HG03432 (cell line): ENCODE results near the gene PGS1.

Experiments
- ATAC-seq: cut with Tn5 transposase; IDR thresholded peaks from one replicate; pipeline ENCODE4 v1.9.1; 2021; ENCODE audit warnings: mild to moderate bottlenecking, moderate library complexity; ENCODE audit not compliant: unreplicated experiment

Gene PGS1

GRCh38 chr17:78362671-78363070, 15.8 kb upstream of the PGS1 start:
- ATAC-seq, result no peak

DNA sequence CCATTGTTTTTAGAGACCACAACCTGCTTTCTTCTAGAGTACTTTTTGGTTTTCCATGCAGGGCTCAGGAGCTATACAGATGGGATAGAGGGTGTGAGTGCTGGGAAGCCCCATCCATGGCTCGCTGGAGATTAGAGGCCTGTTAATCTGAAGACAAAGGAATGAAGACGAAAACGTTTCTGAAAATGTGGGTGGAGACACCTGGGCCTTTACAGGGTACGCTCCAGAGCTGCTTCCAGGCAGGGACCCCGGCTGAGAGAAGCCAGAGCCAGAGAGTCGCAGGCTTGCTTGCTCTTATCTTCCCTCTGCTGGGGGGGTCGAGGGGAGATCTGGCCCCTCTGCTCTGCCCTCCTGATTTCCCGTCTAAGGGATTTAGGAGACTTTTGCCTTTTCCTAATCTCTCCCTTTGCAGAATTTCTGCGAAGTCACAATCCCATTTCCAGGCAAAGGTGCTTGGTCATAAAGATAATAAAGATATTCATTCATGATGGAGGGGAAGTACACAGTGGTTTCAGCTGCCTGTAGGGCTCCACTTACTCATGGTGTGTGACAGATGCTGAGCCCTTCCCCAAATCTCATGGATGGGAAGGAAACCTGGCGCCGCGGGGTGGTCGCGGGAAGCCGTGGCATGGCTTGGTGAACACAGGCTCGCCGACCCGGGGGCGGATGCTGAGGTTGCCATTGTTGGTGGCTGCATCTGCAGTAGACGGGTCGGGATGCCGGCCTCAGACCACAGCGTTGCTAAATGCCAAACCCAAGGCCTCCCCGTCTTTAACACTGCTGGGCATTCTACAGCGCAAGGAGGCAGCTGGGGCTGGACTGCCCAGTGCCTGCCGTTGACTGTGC, 13.8 kb upstream of the PGS1 start:
- ATAC-seq, result no peak

DNA sequence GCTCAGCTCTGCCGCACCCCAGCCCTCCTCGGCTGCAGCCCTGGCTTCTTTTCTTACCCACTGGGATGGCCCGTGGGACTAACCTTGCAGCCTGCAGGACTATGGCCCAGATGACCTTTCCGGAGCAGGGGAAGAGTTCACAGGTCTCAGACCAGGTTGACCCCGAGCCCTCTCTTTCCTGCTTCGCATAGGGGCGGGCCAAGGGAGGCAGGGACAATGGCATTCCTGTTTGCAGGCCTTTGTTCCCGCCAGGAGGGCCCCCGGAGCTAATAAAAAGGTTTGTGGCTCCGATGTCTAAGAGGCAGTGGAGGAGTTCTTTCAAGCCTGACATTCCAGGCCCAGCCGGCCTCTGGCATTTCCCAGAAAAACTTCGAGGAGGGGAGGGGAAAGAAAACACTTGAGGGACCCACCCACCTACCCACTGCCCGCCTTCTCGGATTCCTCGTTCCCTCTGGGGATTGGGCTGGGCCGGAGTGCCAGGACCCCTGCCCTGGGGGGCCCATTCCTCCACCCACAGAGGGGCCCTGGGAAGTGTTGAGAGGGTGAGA, 12.8 kb upstream of the PGS1 start:
- ATAC-seq, result no peak

- no peak for ATAC-seq
Measured at GRCh38 chr17:78366109-78366848, 12.2 kb upstream of the PGS1 start.

GRCh38 chr17:78367193-78367592, 11.3 kb upstream of the PGS1 start:
- ATAC-seq, result no peak

GRCh38 chr17:78368348-78368747, 10.1 kb upstream of the PGS1 start:
- ATAC-seq, result no peak

DNA sequence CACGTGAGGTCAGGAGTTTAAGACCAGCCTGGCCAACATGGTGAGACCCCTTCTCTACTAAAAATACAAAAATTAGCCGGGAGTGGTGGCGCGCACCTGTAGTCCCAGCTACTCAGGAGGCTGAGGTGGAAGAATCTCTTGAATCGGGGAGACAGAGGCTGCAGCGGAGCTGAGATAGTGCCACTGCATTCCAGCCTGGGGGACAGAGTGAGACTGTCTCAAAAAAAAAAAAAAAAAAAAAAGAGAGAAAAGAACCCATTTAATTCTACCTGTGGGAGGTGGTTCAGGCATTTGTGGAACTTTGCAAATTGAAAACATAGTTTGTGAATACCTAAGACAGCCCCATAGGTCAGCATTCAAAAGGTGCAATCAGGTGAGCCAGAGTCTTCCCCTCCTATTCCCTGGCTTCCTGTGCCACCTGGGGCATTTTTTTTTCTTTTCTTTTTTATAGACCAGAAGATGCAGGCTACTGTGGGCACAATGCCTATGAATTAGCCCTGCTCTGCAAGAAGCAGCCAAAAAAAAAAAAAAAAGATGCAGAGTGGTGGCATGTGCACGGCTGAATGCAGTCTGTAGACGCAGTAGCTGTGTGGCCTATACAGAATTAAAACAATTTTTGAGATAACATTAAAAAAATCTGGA, 9.5 kb upstream of the PGS1 start:
- ATAC-seq, result no peak

DNA sequence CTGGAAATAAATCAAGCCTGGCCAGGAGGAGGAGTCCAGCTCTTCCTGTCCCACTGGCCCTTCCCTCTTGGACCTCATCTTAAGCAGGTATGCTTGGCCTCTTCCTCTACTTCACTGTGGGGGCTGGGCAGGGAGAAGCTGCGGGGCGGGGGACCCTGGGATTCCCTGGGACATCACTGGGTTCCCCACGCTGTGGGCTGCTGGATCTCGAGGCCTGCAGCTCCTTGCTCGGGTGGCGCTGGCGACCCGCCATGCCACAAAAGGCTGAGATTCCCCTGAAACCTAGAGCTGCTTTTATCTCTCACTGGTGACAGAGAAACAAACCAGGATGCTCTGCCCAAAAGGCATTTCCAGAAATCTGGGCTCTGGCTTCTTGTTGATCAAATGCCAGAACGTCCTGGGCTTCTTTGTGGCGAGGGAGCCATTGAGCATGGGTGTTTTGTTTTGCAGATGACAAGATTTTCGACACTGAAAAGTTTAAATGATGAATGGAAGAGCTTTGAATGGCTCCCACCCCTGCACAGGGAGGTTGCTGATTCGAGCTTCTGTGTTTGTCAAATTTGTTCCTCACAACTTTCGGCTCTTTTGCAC, 8.6 kb upstream of the PGS1 start:
- ATAC-seq, result no peak

GRCh38 chr17:78371056-78371455, 7.4 kb upstream of the PGS1 start:
- no peak for ATAC-seq

- no peak for ATAC-seq
Measured at GRCh38 chr17:78372841-78373240, 5.6 kb upstream of the PGS1 start.

- no peak for ATAC-seq
Measured at GRCh38 chr17:78374189-78374588, 4.3 kb upstream of the PGS1 start.

DNA sequence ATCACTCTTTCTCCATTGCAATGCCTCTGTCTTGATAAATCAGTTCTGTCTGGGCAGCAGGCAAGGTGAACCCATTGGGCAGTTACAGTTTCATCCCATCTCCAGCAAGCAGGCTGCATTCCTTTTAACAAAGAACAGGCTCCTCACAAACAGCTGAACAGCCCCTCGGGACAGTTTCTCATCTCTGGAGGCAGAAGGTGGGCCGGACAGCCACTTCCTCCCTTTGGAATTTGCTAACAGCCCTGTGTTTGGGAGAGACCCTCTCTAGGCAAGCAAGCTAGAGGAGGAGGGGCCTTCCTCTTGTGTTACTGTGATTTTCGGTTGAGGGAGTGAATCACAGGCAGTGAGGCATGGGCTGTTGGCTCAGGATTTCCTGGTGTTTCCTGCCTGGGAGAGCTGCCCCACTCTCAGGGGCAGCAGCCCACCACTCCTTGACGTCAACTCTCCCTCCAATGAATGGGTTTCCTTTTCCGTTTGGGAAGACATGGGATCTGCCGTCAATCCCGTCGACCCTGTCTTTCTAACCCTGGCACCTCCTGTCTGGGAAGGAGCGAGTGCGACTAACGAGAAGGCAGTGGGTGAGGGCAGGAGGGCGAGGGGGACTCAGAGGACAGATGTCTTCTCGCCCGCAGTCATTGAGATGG, 3.7 kb upstream of the PGS1 start:
- no peak for ATAC-seq

- no peak for ATAC-seq
Measured at GRCh38 chr17:78375401-78376151, 2.9 kb upstream of the PGS1 start.

- ATAC-seq, result no peak
Measured at GRCh38 chr17:78376161-78376560, 2.3 kb upstream of the PGS1 start.

DNA sequence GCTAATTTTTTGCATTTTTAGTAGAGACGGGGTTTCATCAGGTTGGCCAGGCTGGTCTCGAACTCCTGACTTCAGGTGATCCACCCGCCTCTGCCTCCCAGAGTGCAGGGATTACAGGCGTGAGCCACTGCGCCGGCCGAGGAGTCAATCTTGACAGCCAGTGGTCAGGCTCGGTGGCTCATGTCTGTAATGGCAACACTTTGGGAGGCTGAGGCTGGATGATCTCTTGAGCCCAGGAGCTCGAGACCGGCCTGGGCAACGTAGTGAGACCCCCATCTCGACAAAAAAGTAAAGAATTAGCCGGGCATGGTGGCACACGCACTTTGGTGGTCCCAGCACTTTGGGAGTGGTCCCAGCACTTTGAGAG, 608 bp upstream of the PGS1 start:
- no peak for ATAC-seq

DNA sequence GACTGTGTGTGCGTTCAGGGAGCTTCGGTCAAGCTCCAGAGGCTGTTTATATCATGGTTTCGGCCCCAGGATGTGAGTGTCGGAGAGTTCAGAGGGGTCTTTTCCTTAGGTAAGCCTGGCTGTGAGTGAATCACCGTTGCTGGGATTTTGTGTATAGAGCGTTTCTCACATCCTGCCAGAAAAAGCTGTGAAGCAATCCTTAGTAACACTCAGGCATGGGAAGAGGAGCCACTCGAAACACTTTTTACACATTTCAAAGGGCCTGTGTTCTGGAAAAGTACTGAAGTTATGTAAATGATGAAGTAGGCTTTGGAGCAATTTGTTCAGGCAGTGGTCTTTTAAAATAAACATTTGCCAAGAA, 662 bp downstream of the PGS1 start:
- ATAC-seq, result no peak

DNA sequence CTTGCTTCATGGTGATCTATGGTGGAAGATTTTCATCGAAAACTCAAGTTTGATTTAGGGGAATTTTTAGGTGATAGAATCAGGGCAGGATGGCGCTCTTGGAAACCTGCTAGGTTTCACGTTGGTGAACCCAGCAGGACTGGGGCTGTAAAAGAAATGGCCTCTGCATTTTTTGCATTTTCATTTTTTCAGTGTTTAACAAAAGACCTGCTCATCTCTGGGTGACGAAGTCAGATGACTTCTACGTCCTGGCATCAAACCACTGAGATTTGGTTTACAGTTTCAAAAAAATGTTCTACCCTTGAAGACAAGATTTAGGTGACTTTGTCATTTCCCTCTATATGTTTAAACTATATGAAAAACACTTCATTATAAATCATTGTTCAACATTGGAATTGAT, 1.9 kb downstream of the PGS1 start:
- no peak for ATAC-seq

DNA sequence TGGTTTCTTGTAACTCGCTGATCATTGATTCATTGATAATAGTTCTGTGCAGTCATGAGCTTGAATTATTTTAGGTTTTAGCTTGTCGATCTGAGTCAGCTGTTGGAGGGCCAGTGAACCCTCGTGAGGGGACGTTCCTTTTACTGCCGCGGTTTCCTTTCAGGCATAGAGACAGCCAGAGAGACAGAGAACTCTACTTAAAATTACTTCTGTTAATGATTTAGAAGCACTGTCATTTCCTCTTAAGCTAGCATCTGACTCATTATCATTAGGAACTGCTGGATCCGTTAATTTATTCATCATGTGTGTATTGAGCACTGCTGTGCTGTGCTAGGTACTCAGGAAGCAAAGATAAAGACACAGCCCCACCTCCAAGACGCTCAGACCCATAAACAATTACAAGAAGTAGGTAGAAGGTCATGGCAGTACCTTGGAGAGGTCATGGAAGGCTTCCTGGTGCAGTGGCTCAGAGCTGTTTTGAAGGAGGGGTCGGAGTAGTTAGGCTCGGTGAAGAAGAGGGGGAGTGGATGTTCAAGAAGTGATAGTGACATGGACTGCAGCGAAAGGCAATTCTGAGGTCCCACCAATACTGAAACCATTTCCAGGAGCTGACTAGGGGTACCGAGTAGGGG, 3.3 kb downstream of the PGS1 start:
- no peak for ATAC-seq

- peak; percentile 41 for ATAC-seq
Measured at GRCh38 chr17:78383725-78384471, 5.4 kb downstream of the PGS1 start.
